Activated CD8-positive, alpha-beta memory T cell treated with anti-CD3 and anti-CD28 coated beads, Interleukin-2, amount 10 ng/mL, durations not matched to agents 7 days and 5 days (primary cell): ENCODE measurements around the gene CDON. TPM values are rescaled to one million over a fixed set of nuclear protein-coding genes. Genes with fewer than 3 reads are reported as not detected.
A peak's percentile ranks its signal among the peaks of the same experiment; 100 is the strongest.

Source experiments
- ATAC-seq: fragments of 150-1000 bp; cut with Tn5 transposase; one replicate; pipeline ENCODE4 v1.10.0; 2021; ENCODE audit warnings: moderate library complexity
- CTCF ChIA-PET: fragments of 350-600 bp; sonication (Branson Sonifier 250); formaldehyde crosslinking; loops from one replicate; lab custom pipeline; 2021; ENCODE audit warnings: antibody characterized with exemption; lab: Charles Lee
- DNase-seq: peaks from one replicate; pipeline ENCODE4 v3.0.0-alpha.2; 2020
- H3K27ac Mint-ChIP-seq: one replicate; pipeline ENCODE4 v1.8.0; 2021; ENCODE audit warnings: mild to moderate bottlenecking, mixed read lengths
- H3K27me3 Mint-ChIP-seq: one replicate; pipeline ENCODE4 v1.8.0; 2021; ENCODE audit warnings: mixed read lengths
- H3K36me3 Mint-ChIP-seq: one replicate; pipeline ENCODE4 v1.8.0; 2021; ENCODE audit warnings: mild to moderate bottlenecking, mixed read lengths
- H3K4me1 Mint-ChIP-seq: one replicate; pipeline ENCODE4 v1.8.0; 2021; ENCODE audit warnings: mixed read lengths
- H3K4me3 Mint-ChIP-seq: one replicate; pipeline ENCODE4 v1.8.0; 2021; ENCODE audit warnings: mild to moderate bottlenecking, moderate library complexity, mixed read lengths
- H3K9me3 Mint-ChIP-seq: one replicate; pipeline ENCODE4 v1.8.0; 2022; ENCODE audit warnings: low read depth, mixed read lengths
- total RNA-seq, 2 experiments: library from RNA; stranded (reverse); gene quantifications; one replicate each; pipeline ENCODE4 v1.2.3, GENCODE V29; 2021

The CDON gene
- total RNA-seq, 2 experiments from 2014 or later = 1.5 to 1.8 TPM

- Mint-ChIP-seq H3K4me3 (no peak overlapping the region), H3K9me3 (no peaks in the 10 kb centered on the region), H3K4me1 (no peaks in the 10 kb centered on the region), H3K27ac (no peak overlapping the region), H3K36me3 (no peaks in the 10 kb centered on the region), H3K27me3 (peaks cover 19% of the 10 kb centered on the region)
- no peak for ATAC-seq
- no peak for DNase-seq
- CTCF ChIA-PET = no interaction called here
These were observed 36.1 kb downstream of the CDON start for GRCh38 chr11:126026579-126026978.

GRCh38 chr11:126025822-126026221 is 36.8 kb downstream of the CDON start:
- H3K4me3 Mint-ChIP-seq = no peak overlapping the region
- DNase-seq = no peak
- H3K36me3 Mint-ChIP-seq = no peaks in the 10 kb centered on the region
- CTCF ChIA-PET = no interaction called here
- H3K4me1 Mint-ChIP-seq = no peaks in the 10 kb centered on the region
- ATAC-seq = no peak
- no peaks in the 10 kb centered on the region for H3K9me3 Mint-ChIP-seq
- peaks cover 14% of the 10 kb centered on the region for H3K27me3 Mint-ChIP-seq
- H3K27ac Mint-ChIP-seq = no peak overlapping the region

GRCh38 chr11:126024123-126024522 is 38.5 kb downstream of the CDON start:
- DNase-seq = no peak
- Mint-ChIP-seq H3K27me3 (peaks cover 3% of the 10 kb centered on the region), H3K9me3 (no peaks in the 10 kb centered on the region), H3K36me3 (no peaks in the 10 kb centered on the region), H3K4me3 (no peak overlapping the region), H3K27ac (no peak overlapping the region), H3K4me1 (no peaks in the 10 kb centered on the region)
- CTCF ChIA-PET = no interaction called here
- no peak for ATAC-seq

GRCh38 chr11:126012852-126013251 is 49.8 kb downstream of the CDON start:
- CTCF ChIA-PET = no interaction called here
- Mint-ChIP-seq H3K36me3 (no peaks in the 10 kb centered on the region), H3K27me3 (peaks cover 10% of the 10 kb centered on the region), H3K27ac (no peak overlapping the region), H3K4me1 (no peaks in the 10 kb centered on the region), H3K9me3 (no peaks in the 10 kb centered on the region), H3K4me3 (no peak overlapping the region)
- DNase-seq = no peak
- ATAC-seq = no peak

GRCh38 chr11:126011754-126012153 is 50.9 kb downstream of the CDON start:
- H3K36me3 Mint-ChIP-seq = no peaks in the 10 kb centered on the region
- no peak for ATAC-seq
- no peak overlapping the region for H3K4me3 Mint-ChIP-seq
- DNase-seq = no peak
- H3K9me3 Mint-ChIP-seq = no peaks in the 10 kb centered on the region
- peaks cover 19% of the 10 kb centered on the region for H3K27me3 Mint-ChIP-seq
- no peaks in the 10 kb centered on the region for H3K4me1 Mint-ChIP-seq
- CTCF ChIA-PET = no interaction called here
- no peak overlapping the region for H3K27ac Mint-ChIP-seq

GRCh38 chr11:126011265-126011664 is 51.4 kb downstream of the CDON start:
- Mint-ChIP-seq H3K4me3 (no peak overlapping the region), H3K9me3 (no peaks in the 10 kb centered on the region), H3K27ac (no peak overlapping the region), H3K4me1 (no peaks in the 10 kb centered on the region), H3K27me3 (peaks cover 19% of the 10 kb centered on the region), H3K36me3 (no peaks in the 10 kb centered on the region)
- CTCF ChIA-PET = no interaction called here
- no peak for ATAC-seq
- DNase-seq = no peak

- no peaks in the 10 kb centered on the region for H3K9me3 Mint-ChIP-seq
- no peak overlapping the region for H3K27ac Mint-ChIP-seq
- H3K36me3 Mint-ChIP-seq = no peaks in the 10 kb centered on the region
- DNase-seq (no peak), ATAC-seq (no peak)
- no peak overlapping the region for H3K4me3 Mint-ChIP-seq
- CTCF ChIA-PET = no interaction called here
- H3K27me3 Mint-ChIP-seq = peaks cover 19% of the 10 kb centered on the region
- H3K4me1 Mint-ChIP-seq = no peaks in the 10 kb centered on the region
These were observed 53.7 kb downstream of the CDON start for GRCh38 chr11:126008956-126009355.

GRCh38 chr11:126007238-126007637 is 55.4 kb downstream of the CDON start:
- Mint-ChIP-seq H3K9me3 (no peaks in the 10 kb centered on the region), H3K4me3 (no peak overlapping the region), H3K36me3 (no peaks in the 10 kb centered on the region), H3K27me3 (peaks cover 14% of the 10 kb centered on the region), H3K27ac (no peak overlapping the region), H3K4me1 (peaks cover 8% of the 10 kb centered on the region)
- DNase-seq (no peak), ATAC-seq (no peak)
- CTCF ChIA-PET = no interaction called here

- Mint-ChIP-seq H3K9me3 (no peaks in the 10 kb centered on the region), H3K4me3 (no peak overlapping the region), H3K27ac (no peak overlapping the region), H3K36me3 (no peaks in the 10 kb centered on the region), H3K27me3 (peaks cover 9% of the 10 kb centered on the region), H3K4me1 (peaks cover 8% of the 10 kb centered on the region)
- ATAC-seq = no peak
- CTCF ChIA-PET = no interaction called here
- no peak for DNase-seq
These were observed 56.6 kb downstream of the CDON start for GRCh38 chr11:126006068-126006467.

- no peak for ATAC-seq
- no peak overlapping the region for H3K4me3 Mint-ChIP-seq
- H3K4me1 Mint-ChIP-seq = peaks cover 8% of the 10 kb centered on the region
- no peaks in the 10 kb centered on the region for H3K36me3 Mint-ChIP-seq
- no peak overlapping the region for H3K27ac Mint-ChIP-seq
- peaks cover 2% of the 10 kb centered on the region for H3K27me3 Mint-ChIP-seq
- H3K9me3 Mint-ChIP-seq = no peaks in the 10 kb centered on the region
- no peak for DNase-seq
- CTCF ChIA-PET = no interaction called here
These were observed 60.5 kb downstream of the CDON start for GRCh38 chr11:126002181-126002580.

GRCh38 chr11:125999234-125999880 is 63.3 kb downstream of the CDON start:
- Mint-ChIP-seq H3K27ac (no peak overlapping the region), H3K9me3 (no peaks in the 10 kb centered on the region), H3K27me3 (peaks cover 9% of the 10 kb centered on the region), H3K4me1 (peaks cover 13% of the 10 kb centered on the region), H3K4me3 (no peak overlapping the region), H3K36me3 (no peaks in the 10 kb centered on the region)
- CTCF ChIA-PET = no interaction called here
- ATAC-seq (no peak), DNase-seq (no peak)

GRCh38 chr11:125998267-125998666 is 64.4 kb downstream of the CDON start:
- DNase-seq = no peak
- CTCF ChIA-PET = interaction anchor here (1.2 kb wide), 1 partner anchor 40 kb away, joined by 3 read pairs; no protein-coding TSS in a partner anchor
- no peaks in the 10 kb centered on the region for H3K36me3 Mint-ChIP-seq
- H3K9me3 Mint-ChIP-seq = no peaks in the 10 kb centered on the region
- H3K27ac Mint-ChIP-seq = no peak overlapping the region
- peaks cover 13% of the 10 kb centered on the region for H3K4me1 Mint-ChIP-seq
- H3K4me3 Mint-ChIP-seq = no peak overlapping the region
- peaks cover 9% of the 10 kb centered on the region for H3K27me3 Mint-ChIP-seq
- no peak for ATAC-seq

GRCh38 chr11:125995313-125995712 is 67.4 kb downstream of the CDON start:
- Mint-ChIP-seq H3K36me3 (no peaks in the 10 kb centered on the region), H3K4me3 (no peak overlapping the region), H3K27me3 (peaks cover 21% of the 10 kb centered on the region), H3K27ac (no peak overlapping the region), H3K4me1 (peaks cover 5% of the 10 kb centered on the region), H3K9me3 (no peaks in the 10 kb centered on the region)
- CTCF ChIA-PET = no interaction called here
- ATAC-seq (no peak), DNase-seq (peak; percentile 49)

- no peak for ATAC-seq
- peaks cover 29% of the 10 kb centered on the region for H3K27me3 Mint-ChIP-seq
- CTCF ChIA-PET = no interaction called here
- no peak overlapping the region for H3K4me3 Mint-ChIP-seq
- no peaks in the 10 kb centered on the region for H3K9me3 Mint-ChIP-seq
- H3K4me1 Mint-ChIP-seq = peaks cover 10% of the 10 kb centered on the region
- no peak for DNase-seq
- no peak overlapping the region for H3K27ac Mint-ChIP-seq
- H3K36me3 Mint-ChIP-seq = no peaks in the 10 kb centered on the region
These were observed 68.2 kb downstream of the CDON start for GRCh38 chr11:125994509-125994908.
